CD14-positive monocyte (primary cell): ENCODE data around the gene UHMK1. TPM values are rescaled to one million over a fixed set of nuclear protein-coding genes. Genes with fewer than 3 reads are reported as not detected.
A peak's percentile ranks its signal among the peaks of the same experiment; 100 is the strongest.

Experiments
- DNase-seq, 3 donors: peaks; one replicate each; pipeline ENCODE4 v3.0.0-alpha.2; 2011 to 2022
- H2AFZ ChIP-seq: 2 replicates; pipeline ENCODE4 v1.6.0; 2012; ENCODE audit warnings: mild to moderate bottlenecking, low read depth, low read length, inconsistent platforms; ENCODE audit not compliant: insufficient read depth, poor library complexity, severe bottlenecking
- H3K27ac ChIP-seq, 2 donors: 1 replicate in 1 of 2; 2 replicates in 1 of 2; pipeline ENCODE4 v1.5.1; 2012 to 2013; ENCODE audit warnings: low read length in 2 of 2, control low read depth in 1 of 2, inconsistent platforms in 1 of 2, low read depth in 1 of 2, mild to moderate bottlenecking in 1 of 2
- H3K27me3 ChIP-seq, 2 donors: one replicate each; pipeline versions ENCODE4 v1.6.0 to v1.6.1; 2011 to 2013; ENCODE audit warnings: low read length in 2 of 2; ENCODE audit not compliant: control insufficient read depth in 2 of 2, insufficient read depth in 2 of 2
- H3K36me3 ChIP-seq, 2 donors: replicated peaks in 1 of 2; 1 replicate in 1 of 2; 2 replicates in 1 of 2; pipeline versions ENCODE4 v1.5.1 to v1.6.1; 2012 to 2013; ENCODE audit warnings: low read length in 2 of 2, control low read depth in 1 of 2, inconsistent platforms in 1 of 2, mild to moderate bottlenecking in 1 of 2; ENCODE audit not compliant: insufficient read depth in 2 of 2, control insufficient read depth in 1 of 2
- H3K4me1 ChIP-seq, 2 donors: 1 replicate in 1 of 2; 2 replicates in 1 of 2; pipeline versions ENCODE4 v1.5.1 to v1.6.1; 2012 to 2013; ENCODE audit warnings: low read length in 2 of 2, control low read depth in 1 of 2, inconsistent platforms in 1 of 2, mild to moderate bottlenecking in 1 of 2, moderate library complexity in 1 of 2; ENCODE audit not compliant: insufficient read depth in 2 of 2, control insufficient read depth in 1 of 2
- H3K4me2 ChIP-seq: replicated peaks from 2 replicates; pipeline ENCODE3; 2012; ENCODE audit warnings: low read length, moderate library complexity, mild to moderate bottlenecking; ENCODE audit not compliant: poor library complexity, severe bottlenecking; ENCODE audit errors: extremely low read depth
- H3K4me3 ChIP-seq, 3 experiments: fragments of 200-600 bp in 1 of 3; sonication (generic) in 1 of 3; replicated peaks in 1 of 3; 1 replicate in 2 of 3; 2 replicates in 1 of 3; pipeline ENCODE4 v1.5.1; 2011 to 2013; ENCODE audit warnings: low read length in 3 of 3, mild to moderate bottlenecking in 3 of 3, control low read depth in 2 of 3, low read depth in 2 of 3, inconsistent platforms in 1 of 3, moderate library complexity in 1 of 3
- H3K79me2 ChIP-seq: 2 replicates; pipeline ENCODE4 v1.6.0; 2012; ENCODE audit warnings: mild to moderate bottlenecking, control low read depth, inconsistent platforms, low read length, moderate library complexity; ENCODE audit not compliant: insufficient read depth
- H3K9ac ChIP-seq: 2 replicates; pipeline ENCODE4 v1.6.0; 2017; ENCODE audit warnings: low read length, mild to moderate bottlenecking; ENCODE audit not compliant: insufficient read depth, poor library complexity, severe bottlenecking
- H3K9me3 ChIP-seq, 2 donors: replicated peaks in 1 of 2; 1 replicate in 1 of 2; 2 replicates in 1 of 2; pipeline versions ENCODE4 v1.5.1 to v1.6.1; 2012 to 2013; ENCODE audit warnings: low read length in 2 of 2, control low read depth in 1 of 2; ENCODE audit not compliant: control insufficient read depth in 1 of 2, insufficient read depth in 1 of 2
- H4K20me1 ChIP-seq: 2 replicates; pipeline ENCODE4 v1.6.0; 2012; ENCODE audit warnings: mild to moderate bottlenecking, low read length, control low read depth, moderate library complexity; ENCODE audit not compliant: insufficient read depth
- H3K27ac Mint-ChIP-seq, 7 donors: one replicate each; pipeline ENCODE4 v1.8.0; 2020; ENCODE audit warnings: mild to moderate bottlenecking in 7 of 7, mixed read lengths in 7 of 7, moderate library complexity in 6 of 7, inconsistent platforms in 2 of 7
- H3K27me3 Mint-ChIP-seq, 3 donors: one replicate each; pipeline ENCODE4 v1.8.0; 2021 to 2022; ENCODE audit warnings: low read depth in 3 of 3, mild to moderate bottlenecking in 3 of 3, mixed read lengths in 3 of 3, moderate library complexity in 3 of 3, inconsistent platforms in 1 of 3
- H3K36me3 Mint-ChIP-seq, 2 donors: one replicate each; pipeline ENCODE4 v1.8.0; 2020; ENCODE audit warnings: mixed read lengths in 2 of 2, inconsistent platforms in 1 of 2, mild to moderate bottlenecking in 1 of 2
- H3K4me1 Mint-ChIP-seq: one replicate; pipeline ENCODE4 v1.8.0; 2020; ENCODE audit warnings: mild to moderate bottlenecking, mixed read lengths
- H3K4me3 Mint-ChIP-seq, 2 donors: one replicate each; pipeline ENCODE4 v1.8.0; 2020; ENCODE audit warnings: mild to moderate bottlenecking in 2 of 2, mixed read lengths in 2 of 2, moderate library complexity in 1 of 2
- H3K9me3 Mint-ChIP-seq, 7 donors: one replicate each; pipeline ENCODE4 v1.8.0; 2020 to 2022; ENCODE audit warnings: mixed read lengths in 7 of 7, mild to moderate bottlenecking in 6 of 7, moderate library complexity in 6 of 7, inconsistent platforms in 2 of 7
- CTCF ChIP-seq: fragments of 200-600 bp; IDR thresholded peaks from one replicate; pipeline ENCODE4 v1.8.0; 2022; ENCODE audit warnings: antibody characterized with exemption, mild to moderate bottlenecking
- WGBS: methylation state at CpG from one replicate; pipeline ENCODE4 v1.1.5; 2013; ENCODE audit warnings: missing lambda C conversion rate; ENCODE audit not compliant: insufficient coverage; 5-methylcytosine and 5-hydroxymethylcytosine counted together
- intact Hi-C, 2 donors: fragments of 100-400 bp; cut with micrococcal nuclease; formaldehyde crosslinking; loops; one replicate each; pipeline versions ENCODE4 v1.15.0 to v1.15.1; 2023
- polyA plus RNA-seq, 3 donors: library from polyadenylated mRNA; depleted of rRNA in 1 of 3; unstranded in 2 of 3; stranded (reverse) in 1 of 3; fragments of 300-500 nt in 2 of 3; fragments of >200 nt in 1 of 3; fragmentation: Illumina TruSeq in 2 of 3; gene quantifications; 1 replicate in 2 of 3; 2 replicates in 1 of 3; pipeline ENCODE4 v1.2.3, GENCODE V29; 2012 to 2021

UHMK1 gene
- polyA plus RNA-seq, 3 donors: 14.9 to 38.2 (median 27.7) TPM

GRCh38 chr1:162561037-162561615, 63.5 kb downstream of the UHMK1 start:
- TF ChIP-seq CTCF: no peak
- peaks cover 23% of the 10 kb centered on the region for H3K4me1 Mint-ChIP-seq

GRCh38 chr1:162561616-162562469, 64.2 kb downstream of the UHMK1 start, which contains the start of gene UAP1:
UAP1 (plus strand) TSS chr1:162561722; CDS start chr1:162566069, 4,347 bp downstream.
- Histone ChIP-seq H3K4me1 (peaks cover 15 to 18% of the 10 kb centered on the region in 2 donors), H3K36me3 (no peaks in the 10 kb centered on the region), H3K79me2 (peaks cover 11% of the 10 kb centered on the region), H2AFZ (peak within 1 kb of the TSS; percentile 85), H3K4me2 (peak within 1 kb of the TSS; percentile 90), H3K9me3 (no peaks in the 10 kb centered on the region), H3K9ac (peak within 1 kb of the TSS; percentile 89), H3K27ac (peak within 1 kb of the TSS; percentile 29 to 85), H3K27me3 (no peaks in the 10 kb centered on the region), H4K20me1 (no peaks in the 10 kb centered on the region), H3K4me3 (peak within 1 kb of the TSS; percentile 62 to 86 (median 82))
- intact Hi-C loops: loop anchor here in 1 of 2 donors (5.0 kb wide), 1 partner anchor 65 kb away; the partner anchor contains the start of gene UHMK1
- peaks cover 0 to 7% (median 3%) of the 10 kb centered on the region in 3 donors for H3K27me3 Mint-ChIP-seq
- no peak for TF ChIP-seq CTCF
- peaks cover 23% of the 10 kb centered on the region for H3K4me1 Mint-ChIP-seq
- H3K27ac Mint-ChIP-seq: peak within 1 kb of the TSS; percentile 80 to 96 (median 92)
- peak within 1 kb of the TSS; percentile 91 to 96 for H3K4me3 Mint-ChIP-seq
- WGBS: under 1% methylated on average over 57 of the region's 69 CpGs
- peaks cover 0 to 4% (median 0%) of the 10 kb centered on the region in 7 donors for H3K9me3 Mint-ChIP-seq
- H3K36me3 Mint-ChIP-seq: peaks cover 2 to 6% of the 10 kb centered on the region in 2 donors
- peak in 1 of 3 donors; percentile 26 for DNase-seq

More at GRCh38 chr1:162561037-162561615, 63.5 kb downstream of the UHMK1 start:
- Histone ChIP-seq H4K20me1 (no peaks in the 10 kb centered on the region), H3K4me1 (peaks cover 15 to 18% of the 10 kb centered on the region in 2 donors), H3K79me2 (peaks cover 11% of the 10 kb centered on the region), H3K27me3 (no peaks in the 10 kb centered on the region), H3K36me3 (no peaks in the 10 kb centered on the region), H3K9me3 (no peaks in the 10 kb centered on the region), H3K4me2 (peak overlapping the region; percentile 90), H2AFZ (peak overlapping the region; percentile 85), H3K27ac (peak overlapping the region; percentile 29 to 85), H3K9ac (peak overlapping the region; percentile 89), H3K4me3 (peak overlapping the region; percentile 62 to 86 (median 82))
- Mint-ChIP-seq H3K27me3 (peaks cover 0 to 7% (median 3%) of the 10 kb centered on the region in 3 donors), H3K27ac (peak overlapping the region; percentile 80 to 96 (median 92)), H3K4me3 (peak overlapping the region; percentile 91 to 96), H3K36me3 (no peaks in the 10 kb centered on the region), H3K9me3 (peaks cover 0 to 5% (median 0%) of the 10 kb centered on the region in 7 donors)
- WGBS: under 1% methylated on average over 51 of the region's 53 CpGs
- intact Hi-C loops: loop anchor here in 1 of 2 donors (5.0 kb wide), 1 partner anchor 64 kb away; the partner anchor contains the start of gene UHMK1
- peak; percentile 93 to 95 (median 93) for DNase-seq
